Measurements from ENCODE around the gene CRYGN.

Gene CRYGN

DNA sequence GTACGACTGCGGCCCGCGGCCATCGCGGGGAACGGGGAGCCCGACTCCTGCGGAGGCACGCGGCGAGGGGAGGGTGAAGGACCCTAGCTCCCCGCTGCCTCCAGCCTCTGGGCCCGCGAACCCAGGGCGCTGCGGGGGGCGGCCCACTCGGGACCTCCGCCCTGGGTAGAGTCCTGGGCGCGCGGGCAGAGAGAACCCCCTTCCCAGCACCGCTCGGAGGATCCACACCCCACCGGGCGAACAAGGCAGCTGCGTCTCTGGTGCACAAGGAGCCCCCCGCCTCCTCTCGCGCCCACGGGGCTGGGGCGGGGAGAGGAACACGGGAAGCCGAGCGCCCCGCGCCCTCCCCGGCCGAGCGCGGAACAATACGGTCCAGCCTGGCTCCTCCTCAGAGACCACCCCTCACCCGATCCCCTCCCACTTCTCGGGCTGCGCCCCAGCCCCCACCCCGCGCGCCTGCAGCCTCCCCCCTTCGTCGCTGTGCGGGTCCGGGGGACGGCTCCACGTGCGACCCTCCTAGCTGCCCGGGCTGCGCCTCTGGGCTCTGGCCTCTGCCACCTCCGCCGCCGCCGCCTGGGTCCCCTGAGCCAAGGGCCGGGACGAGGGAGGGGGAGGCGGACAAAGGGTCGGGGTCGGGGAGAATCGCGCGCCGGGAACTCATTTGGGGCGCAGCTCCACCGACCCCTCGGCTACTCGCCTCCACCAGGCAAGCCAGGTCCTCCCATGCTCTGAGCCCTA, 30.1 kb downstream of the CRYGN start, which contains the start of gene WDR86:
Gene WDR86 (minus strand): TSS at position 372 of the 738 bp plus-strand sequence. CDS start 449 bp downstream, outside the sequence.
- peak; percentile 34 for DNase-seq (ENCODE audit: insufficient read length, low spot score)
- no peak for FAIRE-seq
- TF ChIP-seq, protein P1, sequence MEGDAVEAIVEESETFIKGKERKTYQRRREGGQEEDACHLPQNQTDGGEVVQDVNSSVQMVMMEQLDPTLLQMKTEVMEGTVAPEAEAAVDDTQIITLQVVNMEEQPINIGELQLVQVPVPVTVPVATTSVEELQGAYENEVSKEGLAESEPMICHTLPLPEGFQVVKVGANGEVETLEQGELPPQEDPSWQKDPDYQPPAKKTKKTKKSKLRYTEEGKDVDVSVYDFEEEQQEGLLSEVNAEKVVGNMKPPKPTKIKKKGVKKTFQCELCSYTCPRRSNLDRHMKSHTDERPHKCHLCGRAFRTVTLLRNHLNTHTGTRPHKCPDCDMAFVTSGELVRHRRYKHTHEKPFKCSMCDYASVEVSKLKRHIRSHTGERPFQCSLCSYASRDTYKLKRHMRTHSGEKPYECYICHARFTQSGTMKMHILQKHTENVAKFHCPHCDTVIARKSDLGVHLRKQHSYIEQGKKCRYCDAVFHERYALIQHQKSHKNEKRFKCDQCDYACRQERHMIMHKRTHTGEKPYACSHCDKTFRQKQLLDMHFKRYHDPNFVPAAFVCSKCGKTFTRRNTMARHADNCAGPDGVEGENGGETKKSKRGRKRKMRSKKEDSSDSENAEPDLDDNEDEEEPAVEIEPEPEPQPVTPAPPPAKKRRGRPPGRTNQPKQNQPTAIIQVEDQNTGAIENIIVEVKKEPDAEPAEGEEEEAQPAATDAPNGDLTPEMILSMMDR (IDR thresholded peaks at IDR 0.05; ENCODE audit: insufficient read depth, missing control alignments), result no peak

DNA sequence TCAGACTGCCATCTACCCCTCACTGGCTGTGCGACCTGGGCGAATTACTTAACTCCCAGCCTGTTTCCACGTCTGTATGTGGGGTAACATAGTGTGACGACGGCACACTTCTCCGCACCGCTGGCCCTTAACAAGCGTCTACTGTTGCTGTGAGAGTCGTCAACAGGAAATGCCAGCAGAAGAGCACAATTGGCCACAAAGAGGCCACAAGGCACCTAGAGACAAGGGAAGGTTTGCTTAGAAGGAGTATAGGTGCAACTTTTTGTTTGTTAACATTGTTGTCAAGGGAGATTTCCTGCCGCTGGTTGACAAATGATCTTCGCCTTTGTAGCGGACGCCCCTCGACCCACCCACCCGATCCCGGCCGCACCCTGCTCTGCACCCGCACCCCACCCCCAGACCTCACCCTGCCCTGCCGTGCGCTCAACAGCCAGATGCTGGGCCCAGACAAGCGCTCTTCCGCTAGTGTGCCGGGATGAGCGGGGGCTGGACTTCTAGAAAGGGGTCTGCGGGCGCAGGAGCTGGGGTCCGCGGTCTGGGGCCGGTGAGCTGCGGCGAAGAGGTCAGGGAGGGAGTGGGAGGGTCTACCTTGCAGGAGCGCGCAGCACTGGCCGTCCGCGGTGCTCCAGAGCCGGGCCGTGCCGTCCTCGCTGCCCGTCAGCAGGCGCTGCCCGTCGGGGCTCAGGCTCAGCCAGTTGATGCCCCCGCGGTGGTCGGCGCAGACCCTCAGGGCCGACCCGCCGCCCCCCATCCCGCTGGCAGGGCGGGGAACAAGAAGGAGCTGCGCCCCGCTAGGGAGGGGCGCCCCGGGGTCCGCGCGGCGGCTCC, 30.9 kb downstream of the CRYGN start:
- no peak for FAIRE-seq
- TF ChIP-seq, protein P1 (IDR thresholded peaks at IDR 0.05; ENCODE audit: insufficient read depth, missing control alignments), result no peak
- peak; percentile 23 for DNase-seq (ENCODE audit: insufficient read length, low spot score)

DNA sequence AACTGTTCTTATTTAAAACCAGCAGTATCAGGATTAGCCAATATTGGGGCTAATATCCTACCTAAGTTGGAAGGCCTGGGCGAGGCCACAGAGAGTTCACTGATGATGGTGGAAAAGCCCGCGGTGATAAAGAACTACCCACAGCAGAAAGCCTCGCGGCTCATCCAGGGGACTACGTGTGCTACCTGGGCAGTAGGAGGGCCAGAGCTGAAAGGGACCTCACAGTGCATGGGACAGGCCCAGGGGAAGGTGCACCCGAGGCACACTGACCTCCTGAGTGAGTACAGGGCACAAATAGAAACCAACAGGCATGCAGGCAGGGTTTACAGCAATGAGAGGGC, 31.5 kb downstream of the CRYGN start:
- FAIRE-seq (no peak), DNase-seq (ENCODE audit: insufficient read length, low spot score) (no peak)
- TF ChIP-seq, protein P1 (IDR thresholded peaks at IDR 0.05; ENCODE audit: insufficient read depth, missing control alignments), result no peak

DNA sequence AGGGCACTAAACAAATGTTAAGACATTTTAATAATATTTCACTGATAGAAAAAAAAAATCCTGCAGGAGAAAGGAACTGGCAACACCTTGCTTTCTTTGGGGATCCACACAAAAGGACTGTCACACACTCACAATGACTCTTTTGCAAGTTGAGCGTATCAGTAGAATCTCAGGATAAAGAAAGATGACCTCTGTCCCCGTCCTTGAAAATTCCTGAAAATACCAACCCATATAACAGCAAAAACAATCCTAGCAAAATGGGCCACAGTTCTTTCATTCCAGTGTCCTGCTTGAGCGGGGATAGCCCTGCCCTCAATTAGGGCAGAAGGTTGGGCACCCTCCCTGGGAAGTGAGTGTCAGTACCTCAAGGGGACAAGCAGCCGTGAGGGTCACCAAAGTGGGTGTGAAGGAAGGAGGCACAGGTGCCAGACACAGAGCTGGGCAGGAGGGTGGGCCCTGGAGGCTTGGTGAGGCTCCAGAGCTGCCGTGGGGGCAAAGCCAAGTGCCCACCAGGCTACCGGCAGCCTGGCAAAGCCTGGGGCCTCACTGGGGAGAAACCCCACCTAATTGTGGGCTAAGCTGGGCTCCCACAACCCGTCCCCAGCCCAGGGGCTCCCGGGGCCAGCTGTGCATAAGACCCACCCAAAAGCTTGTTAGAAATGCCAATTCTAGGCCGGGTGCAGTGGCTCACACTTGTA, 32.9 kb downstream of the CRYGN start:
- FAIRE-seq (no peak), DNase-seq (ENCODE audit: insufficient read length, low spot score) (peak; percentile 15)
- TF ChIP-seq, protein P1 (IDR thresholded peaks at IDR 0.05; ENCODE audit: insufficient read depth, missing control alignments), result no peak

DNA sequence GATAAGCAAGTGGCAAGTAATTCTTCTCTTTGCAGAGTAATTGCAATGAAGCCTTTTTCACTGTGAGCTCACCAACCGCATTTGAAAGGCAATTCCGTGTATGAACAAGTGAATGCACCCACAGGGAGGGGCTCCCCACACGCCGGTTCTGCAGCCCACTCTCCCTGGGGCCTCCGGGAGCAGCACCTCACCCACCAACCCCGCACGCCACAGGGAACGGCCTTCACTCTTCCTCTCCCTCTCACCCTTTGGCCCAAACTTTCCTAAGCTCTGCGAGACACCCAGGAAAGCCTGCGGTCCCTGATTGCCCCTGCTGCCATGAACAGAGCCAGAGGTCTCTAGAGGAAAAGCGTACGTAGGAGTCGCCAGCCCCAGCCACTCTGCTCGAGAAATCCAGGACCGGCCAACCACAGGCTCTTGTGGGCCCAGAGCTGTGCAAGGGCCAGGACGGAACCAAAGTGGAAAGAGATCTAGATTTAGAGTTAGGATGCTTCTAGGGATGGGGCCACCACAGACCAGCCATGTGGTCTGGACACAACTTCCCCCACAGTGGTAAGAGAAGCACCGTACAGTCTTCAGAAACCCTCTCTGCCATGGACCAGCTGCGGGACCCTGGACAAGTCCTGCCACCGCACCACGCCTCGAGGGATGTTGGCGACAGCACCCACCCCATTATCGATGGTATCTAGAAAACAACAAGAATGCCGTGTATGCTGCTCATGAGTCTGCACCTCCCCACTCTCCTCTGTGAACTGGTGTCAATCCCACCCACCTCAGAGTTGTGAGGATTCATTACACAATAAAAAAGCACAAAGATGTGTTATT, 33.7 kb downstream of the CRYGN start:
- DNase-seq (ENCODE audit: insufficient read length, low spot score) (peak; percentile 14), FAIRE-seq (no peak)
- TF ChIP-seq, protein P1 (IDR thresholded peaks at IDR 0.05; ENCODE audit: insufficient read depth, missing control alignments), result no peak

DNA sequence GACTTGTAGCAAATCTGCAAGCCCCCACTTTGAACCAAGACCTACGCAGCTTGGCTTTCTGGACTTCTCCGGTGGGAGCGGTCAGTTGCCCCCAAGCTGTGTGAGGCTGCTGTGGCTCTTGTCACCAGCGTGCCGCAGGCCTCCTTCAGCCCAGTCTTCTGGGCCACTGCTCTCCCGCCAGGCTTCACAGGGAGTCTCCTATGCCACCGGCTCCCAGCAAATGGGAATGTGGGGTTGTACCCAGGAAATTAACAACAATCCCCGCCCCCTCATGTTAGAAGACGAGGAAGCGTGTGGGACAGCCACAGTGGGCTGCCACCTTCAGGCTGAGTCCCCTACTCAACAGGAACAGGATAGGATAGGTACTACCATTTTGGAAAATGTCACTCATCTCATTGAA, 34.4 kb downstream of the CRYGN start:
- no peak for FAIRE-seq
- DNase-seq (ENCODE audit: insufficient read length, low spot score), result no peak
- TF ChIP-seq, protein P1 (IDR thresholded peaks at IDR 0.05; ENCODE audit: insufficient read depth, missing control alignments), result no peak

All from D721Med (cell line).